Measurements from ENCODE around the gene FAM110A.

GRCh38 chr20:848193-848592, 14.7 kb downstream of the FAM110A start:
- TF ChIP-seq TAF1 (IDR thresholded peaks at IDR 0.05; ENCODE audit: low read depth) (no peak), TEAD4 (IDR thresholded peaks at IDR 0.05) (no peak), RAD21 (IDR thresholded peaks at IDR 0.05; ENCODE audit: low read depth) (no peak), YY1 (IDR thresholded peaks at IDR 0.05; ENCODE audit: low read depth) (no peak), NFIC (IDR thresholded peaks at IDR 0.05) (no peak), ZBTB7A (IDR thresholded peaks at IDR 0.05; ENCODE audit: low read depth) (no peak), EP300 (IDR thresholded peaks at IDR 0.05; ENCODE audit: borderline replicate concordance) (no peak), CREB1 (IDR thresholded peaks at IDR 0.05; ENCODE audit: low read depth) (no peak), EGR1 (IDR thresholded peaks at IDR 0.05) (no peak), FOXM1 (IDR thresholded peaks at IDR 0.05; ENCODE audit: borderline replicate concordance, low read depth) (no peak)
- TF ChIP-seq, protein P1, sequence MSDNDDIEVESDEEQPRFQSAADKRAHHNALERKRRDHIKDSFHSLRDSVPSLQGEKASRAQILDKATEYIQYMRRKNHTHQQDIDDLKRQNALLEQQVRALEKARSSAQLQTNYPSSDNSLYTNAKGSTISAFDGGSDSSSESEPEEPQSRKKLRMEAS (IDR thresholded peaks at IDR 0.05): no peak
- TF ChIP-seq, protein P2, sequence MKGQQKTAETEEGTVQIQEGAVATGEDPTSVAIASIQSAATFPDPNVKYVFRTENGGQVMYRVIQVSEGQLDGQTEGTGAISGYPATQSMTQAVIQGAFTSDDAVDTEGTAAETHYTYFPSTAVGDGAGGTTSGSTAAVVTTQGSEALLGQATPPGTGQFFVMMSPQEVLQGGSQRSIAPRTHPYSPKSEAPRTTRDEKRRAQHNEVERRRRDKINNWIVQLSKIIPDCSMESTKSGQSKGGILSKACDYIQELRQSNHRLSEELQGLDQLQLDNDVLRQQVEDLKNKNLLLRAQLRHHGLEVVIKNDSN (IDR thresholded peaks at IDR 0.05): no peak
- TF ChIP-seq, protein P3, sequence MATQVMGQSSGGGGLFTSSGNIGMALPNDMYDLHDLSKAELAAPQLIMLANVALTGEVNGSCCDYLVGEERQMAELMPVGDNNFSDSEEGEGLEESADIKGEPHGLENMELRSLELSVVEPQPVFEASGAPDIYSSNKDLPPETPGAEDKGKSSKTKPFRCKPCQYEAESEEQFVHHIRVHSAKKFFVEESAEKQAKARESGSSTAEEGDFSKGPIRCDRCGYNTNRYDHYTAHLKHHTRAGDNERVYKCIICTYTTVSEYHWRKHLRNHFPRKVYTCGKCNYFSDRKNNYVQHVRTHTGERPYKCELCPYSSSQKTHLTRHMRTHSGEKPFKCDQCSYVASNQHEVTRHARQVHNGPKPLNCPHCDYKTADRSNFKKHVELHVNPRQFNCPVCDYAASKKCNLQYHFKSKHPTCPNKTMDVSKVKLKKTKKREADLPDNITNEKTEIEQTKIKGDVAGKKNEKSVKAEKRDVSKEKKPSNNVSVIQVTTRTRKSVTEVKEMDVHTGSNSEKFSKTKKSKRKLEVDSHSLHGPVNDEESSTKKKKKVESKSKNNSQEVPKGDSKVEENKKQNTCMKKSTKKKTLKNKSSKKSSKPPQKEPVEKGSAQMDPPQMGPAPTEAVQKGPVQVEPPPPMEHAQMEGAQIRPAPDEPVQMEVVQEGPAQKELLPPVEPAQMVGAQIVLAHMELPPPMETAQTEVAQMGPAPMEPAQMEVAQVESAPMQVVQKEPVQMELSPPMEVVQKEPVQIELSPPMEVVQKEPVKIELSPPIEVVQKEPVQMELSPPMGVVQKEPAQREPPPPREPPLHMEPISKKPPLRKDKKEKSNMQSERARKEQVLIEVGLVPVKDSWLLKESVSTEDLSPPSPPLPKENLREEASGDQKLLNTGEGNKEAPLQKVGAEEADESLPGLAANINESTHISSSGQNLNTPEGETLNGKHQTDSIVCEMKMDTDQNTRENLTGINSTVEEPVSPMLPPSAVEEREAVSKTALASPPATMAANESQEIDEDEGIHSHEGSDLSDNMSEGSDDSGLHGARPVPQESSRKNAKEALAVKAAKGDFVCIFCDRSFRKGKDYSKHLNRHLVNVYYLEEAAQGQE (IDR thresholded peaks at IDR 0.05; ENCODE audit: low read depth): no peak
